Choroid plexus epithelial cell (primary cell): ENCODE measurements around the gene SMIM15.
A peak's percentile ranks its signal among the peaks of the same experiment; 100 is the strongest.

Experiments used
- DNase-seq: peaks from one replicate; pipeline ENCODE4 v3.0.0-alpha.2; 2010; ENCODE audit warnings: low read depth
- H3K4me3 ChIP-seq: 2 replicates; pipeline ENCODE4 v1.5.1; 2011; ENCODE audit warnings: low read depth, mild to moderate bottlenecking, control low read depth, low read length, moderate library complexity
- TF ChIP-seq, protein P1 (sequence below): conservative IDR thresholded peaks from 2 replicates; pipeline ENCODE4 v1.5.1; 2011; ENCODE audit warnings: low read depth, mild to moderate bottlenecking, control low read depth, inconsistent platforms, low read length, moderate library complexity

The SMIM15 gene

DNA sequence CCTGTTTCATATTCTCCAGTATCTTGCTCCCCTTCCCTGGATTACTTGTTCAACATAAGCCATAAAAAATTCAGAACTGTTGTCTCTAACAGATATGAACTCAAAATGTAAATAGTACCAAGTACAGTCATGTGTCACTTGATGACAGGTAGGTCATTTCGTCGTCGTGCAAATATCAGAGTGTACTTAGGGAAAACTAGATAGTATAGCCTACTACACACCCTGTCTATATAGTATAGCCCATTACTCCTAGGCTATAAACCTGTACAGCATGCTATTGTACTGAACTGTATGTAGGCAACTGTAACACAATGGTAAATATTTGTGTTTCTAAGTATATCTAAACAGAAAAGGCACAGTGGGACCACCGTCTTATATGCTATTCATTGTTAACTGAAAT is 39.1 kb downstream of the SMIM15 start:
- H3K4me3 ChIP-seq = no peak overlapping the region
- DNase-seq = no peak
- TF ChIP-seq, protein P1, sequence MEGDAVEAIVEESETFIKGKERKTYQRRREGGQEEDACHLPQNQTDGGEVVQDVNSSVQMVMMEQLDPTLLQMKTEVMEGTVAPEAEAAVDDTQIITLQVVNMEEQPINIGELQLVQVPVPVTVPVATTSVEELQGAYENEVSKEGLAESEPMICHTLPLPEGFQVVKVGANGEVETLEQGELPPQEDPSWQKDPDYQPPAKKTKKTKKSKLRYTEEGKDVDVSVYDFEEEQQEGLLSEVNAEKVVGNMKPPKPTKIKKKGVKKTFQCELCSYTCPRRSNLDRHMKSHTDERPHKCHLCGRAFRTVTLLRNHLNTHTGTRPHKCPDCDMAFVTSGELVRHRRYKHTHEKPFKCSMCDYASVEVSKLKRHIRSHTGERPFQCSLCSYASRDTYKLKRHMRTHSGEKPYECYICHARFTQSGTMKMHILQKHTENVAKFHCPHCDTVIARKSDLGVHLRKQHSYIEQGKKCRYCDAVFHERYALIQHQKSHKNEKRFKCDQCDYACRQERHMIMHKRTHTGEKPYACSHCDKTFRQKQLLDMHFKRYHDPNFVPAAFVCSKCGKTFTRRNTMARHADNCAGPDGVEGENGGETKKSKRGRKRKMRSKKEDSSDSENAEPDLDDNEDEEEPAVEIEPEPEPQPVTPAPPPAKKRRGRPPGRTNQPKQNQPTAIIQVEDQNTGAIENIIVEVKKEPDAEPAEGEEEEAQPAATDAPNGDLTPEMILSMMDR = no peak

DNA sequence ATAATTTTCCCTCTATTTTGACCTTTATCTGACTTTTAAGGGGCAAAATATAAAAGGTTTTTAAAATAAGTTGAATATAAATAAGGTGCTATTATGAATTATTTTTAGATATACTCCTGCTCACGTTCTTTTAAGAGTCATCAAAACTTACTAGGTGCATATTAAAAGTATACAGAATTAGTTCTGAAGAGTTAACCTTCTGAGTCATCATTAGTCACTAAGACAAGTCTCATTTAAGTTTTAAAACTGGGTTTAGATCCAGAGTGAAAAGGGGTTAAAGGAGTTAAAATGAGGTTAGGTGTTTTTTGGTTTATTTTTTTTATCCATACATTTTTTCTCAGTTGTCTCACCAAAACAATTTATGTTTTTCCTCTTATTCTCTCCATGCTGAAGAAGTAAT is 41.7 kb downstream of the SMIM15 start:
- no peak overlapping the region for H3K4me3 ChIP-seq
- TF ChIP-seq, protein P1 = no peak
- peak; percentile 1 for DNase-seq

DNA sequence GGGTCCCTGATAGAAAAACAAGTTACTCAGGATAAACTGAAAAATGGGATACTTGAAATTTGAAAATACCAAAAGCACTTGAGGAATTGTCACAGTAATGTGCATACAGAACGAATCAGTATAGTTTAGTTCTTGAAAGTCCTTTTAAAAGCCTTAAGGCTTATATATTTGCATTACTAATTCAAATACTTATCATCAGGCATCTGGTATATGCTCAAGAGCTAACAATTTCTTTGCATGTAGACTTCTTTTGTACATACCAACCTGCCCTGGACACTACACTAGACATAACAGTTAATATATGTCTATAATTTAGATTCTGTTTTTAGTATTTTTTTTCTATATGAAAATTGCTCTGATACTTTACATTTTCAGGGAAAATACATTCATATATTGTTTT is 43.2 kb downstream of the SMIM15 start:
- no peak for DNase-seq

DNA sequence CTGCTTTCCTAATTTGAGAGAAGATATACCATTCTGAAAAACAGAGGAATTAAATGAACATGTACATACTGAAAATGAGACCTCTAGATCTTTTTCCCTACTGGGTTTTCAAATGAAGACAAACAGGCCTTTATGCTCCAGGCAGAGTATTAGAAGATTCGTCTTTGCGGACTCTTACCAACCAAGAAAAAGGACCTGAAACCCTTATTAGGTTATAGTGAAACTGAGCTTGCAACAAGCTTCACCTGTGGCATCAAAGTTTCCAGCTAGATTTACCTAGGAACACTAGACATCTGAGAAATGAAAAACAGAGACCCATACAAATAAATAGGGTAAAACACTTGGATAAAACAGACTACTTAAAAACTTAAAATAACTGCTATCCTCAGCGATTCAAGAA is 46.3 kb downstream of the SMIM15 start:
- H3K4me3 ChIP-seq = no peak overlapping the region
- TF ChIP-seq, protein P1 = no peak
- DNase-seq = no peak

More for the DNA sequence above, 43.2 kb downstream of the SMIM15 start:
- TF ChIP-seq, protein P1 = no peak
- H3K4me3 ChIP-seq = no peak overlapping the region

DNA sequence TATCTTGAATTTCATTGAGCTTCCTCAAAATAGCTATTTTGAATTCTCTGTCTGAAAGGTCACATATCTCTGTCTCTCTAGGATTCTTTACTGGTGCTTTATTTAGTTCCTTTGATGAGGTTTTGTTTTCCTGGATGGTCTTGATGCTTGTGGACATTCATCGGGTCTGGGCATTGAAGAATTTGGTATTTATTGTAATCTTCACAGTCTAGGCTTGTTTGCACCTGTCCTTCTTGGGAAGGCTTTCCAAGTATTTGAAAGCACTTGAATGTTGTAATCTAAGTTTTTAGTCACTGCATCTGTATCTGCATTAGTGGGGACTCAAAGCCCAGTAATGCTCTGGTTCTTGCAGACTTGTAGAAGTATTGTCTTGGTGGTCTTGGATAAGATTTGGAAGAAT is 47.8 kb downstream of the SMIM15 start:
- no peak for DNase-seq
- H3K4me3 ChIP-seq = no peak overlapping the region
- TF ChIP-seq, protein P1 = no peak
